Measurements from ENCODE around the gene KIFC1. TPM values are rescaled to one million over a fixed set of nuclear protein-coding genes. Genes with fewer than 3 reads are reported as not detected.
A peak's percentile ranks its signal among the peaks of the same experiment; 100 is the strongest.

KIFC1 gene
- total and polyA plus RNA-seq, 9 of the 15 experiments (the other 6 are each of a cell fraction or from before 2014, with no cell fraction given), result 1.3 to 95.2 (median 76.9) TPM

DNA sequence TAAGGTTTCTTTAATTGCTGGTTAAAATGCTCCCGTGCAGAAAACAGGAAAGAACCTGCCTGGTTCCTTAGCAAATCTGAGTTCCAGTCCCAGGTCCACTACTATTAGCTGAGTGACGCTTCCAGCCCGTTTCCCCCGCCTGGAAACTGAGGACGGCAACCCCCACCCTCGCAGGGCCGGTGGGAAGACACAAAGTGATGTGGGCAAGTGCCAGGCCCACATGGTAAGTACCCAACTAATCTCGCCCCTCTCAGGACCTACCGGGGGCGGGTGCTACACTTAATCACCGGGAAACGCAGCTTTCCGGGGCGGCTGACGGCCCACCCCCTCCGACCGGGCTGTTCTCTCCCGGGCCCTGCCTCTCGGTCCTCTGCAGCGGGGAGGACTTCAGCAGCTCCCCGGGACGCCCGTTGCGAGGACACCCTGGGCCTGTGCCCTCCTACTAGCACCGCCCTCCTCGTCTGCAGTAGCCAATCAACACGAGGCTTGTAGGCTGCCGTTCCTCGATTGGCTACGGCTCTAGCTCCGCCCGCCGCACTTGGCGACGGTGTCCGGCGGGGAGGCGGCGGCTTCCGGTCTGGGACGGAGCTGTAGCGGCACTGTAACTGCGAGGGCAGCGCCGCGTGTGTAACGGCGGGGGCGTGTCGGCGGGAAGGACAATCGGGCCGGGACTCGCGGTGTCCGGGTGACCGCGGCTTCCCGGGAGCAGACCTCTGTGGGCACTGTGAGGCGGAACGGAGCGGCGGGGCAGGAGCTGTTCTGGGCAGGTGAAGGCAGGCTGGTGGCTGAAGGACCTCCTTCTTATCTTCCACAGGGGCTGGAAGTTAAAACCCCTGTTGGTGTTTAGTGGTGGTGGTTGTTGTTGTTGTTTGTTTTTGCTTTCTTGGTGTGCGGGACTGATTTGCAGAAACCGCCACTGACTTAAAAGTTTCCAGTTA, 62.7 kb downstream of the KIFC1 start, which contains the start of gene ZBTB9 (continued):
- TF ChIP-seq ELF4 (CRISPR knock-in tag; IDR thresholded peaks at IDR 0.05), result 0 out of 2 replicates have a peak, but pooled peaks have one; percentile 35
- peak; percentile 58 for TF ChIP-seq SP2 (IDR thresholded peaks at IDR 0.05; ENCODE audit: extremely low read depth, low read depth, low read length, poor library complexity, severe bottlenecking)
- TF ChIP-seq, protein P1, sequence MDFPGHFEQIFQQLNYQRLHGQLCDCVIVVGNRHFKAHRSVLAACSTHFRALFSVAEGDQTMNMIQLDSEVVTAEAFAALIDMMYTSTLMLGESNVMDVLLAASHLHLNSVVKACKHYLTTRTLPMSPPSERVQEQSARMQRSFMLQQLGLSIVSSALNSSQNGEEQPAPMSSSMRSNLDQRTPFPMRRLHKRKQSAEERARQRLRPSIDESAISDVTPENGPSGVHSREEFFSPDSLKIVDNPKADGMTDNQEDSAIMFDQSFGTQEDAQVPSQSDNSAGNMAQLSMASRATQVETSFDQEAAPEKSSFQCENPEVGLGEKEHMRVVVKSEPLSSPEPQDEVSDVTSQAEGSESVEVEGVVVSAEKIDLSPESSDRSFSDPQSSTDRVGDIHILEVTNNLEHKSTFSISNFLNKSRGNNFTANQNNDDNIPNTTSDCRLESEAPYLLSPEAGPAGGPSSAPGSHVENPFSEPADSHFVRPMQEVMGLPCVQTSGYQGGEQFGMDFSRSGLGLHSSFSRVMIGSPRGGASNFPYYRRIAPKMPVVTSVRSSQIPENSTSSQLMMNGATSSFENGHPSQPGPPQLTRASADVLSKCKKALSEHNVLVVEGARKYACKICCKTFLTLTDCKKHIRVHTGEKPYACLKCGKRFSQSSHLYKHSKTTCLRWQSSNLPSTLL (IDR thresholded peaks at IDR 0.05), result no peak
- no peak for TF ChIP-seq PTTG1 (tag; IDR thresholded peaks at IDR 0.05; ENCODE audit: low read depth)
- TF ChIP-seq, protein P2, sequence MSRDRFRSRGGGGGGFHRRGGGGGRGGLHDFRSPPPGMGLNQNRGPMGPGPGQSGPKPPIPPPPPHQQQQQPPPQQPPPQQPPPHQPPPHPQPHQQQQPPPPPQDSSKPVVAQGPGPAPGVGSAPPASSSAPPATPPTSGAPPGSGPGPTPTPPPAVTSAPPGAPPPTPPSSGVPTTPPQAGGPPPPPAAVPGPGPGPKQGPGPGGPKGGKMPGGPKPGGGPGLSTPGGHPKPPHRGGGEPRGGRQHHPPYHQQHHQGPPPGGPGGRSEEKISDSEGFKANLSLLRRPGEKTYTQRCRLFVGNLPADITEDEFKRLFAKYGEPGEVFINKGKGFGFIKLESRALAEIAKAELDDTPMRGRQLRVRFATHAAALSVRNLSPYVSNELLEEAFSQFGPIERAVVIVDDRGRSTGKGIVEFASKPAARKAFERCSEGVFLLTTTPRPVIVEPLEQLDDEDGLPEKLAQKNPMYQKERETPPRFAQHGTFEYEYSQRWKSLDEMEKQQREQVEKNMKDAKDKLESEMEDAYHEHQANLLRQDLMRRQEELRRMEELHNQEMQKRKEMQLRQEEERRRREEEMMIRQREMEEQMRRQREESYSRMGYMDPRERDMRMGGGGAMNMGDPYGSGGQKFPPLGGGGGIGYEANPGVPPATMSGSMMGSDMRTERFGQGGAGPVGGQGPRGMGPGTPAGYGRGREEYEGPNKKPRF (IDR thresholded peaks at IDR 0.05; ENCODE audit: low read depth, low read length), result no peak
- no peak for TF ChIP-seq ZNF347 (CRISPR knock-in tag; IDR thresholded peaks at IDR 0.05; ENCODE audit: low read depth)
- TF ChIP-seq ARID2 (IDR thresholded peaks at IDR 0.05), result no peak
- no peak for TF ChIP-seq BRCA1 (IDR thresholded peaks at IDR 0.05)
- no peak; the same call in 1 of the 2 replicates for TF ChIP-seq BRCA1 (CRISPR knock-in tag; IDR thresholded peaks at IDR 0.05)
- no peak for TF ChIP-seq HNRNPUL1 (IDR thresholded peaks at IDR 0.05; ENCODE audit: low read length)
- TF ChIP-seq, protein P3, sequence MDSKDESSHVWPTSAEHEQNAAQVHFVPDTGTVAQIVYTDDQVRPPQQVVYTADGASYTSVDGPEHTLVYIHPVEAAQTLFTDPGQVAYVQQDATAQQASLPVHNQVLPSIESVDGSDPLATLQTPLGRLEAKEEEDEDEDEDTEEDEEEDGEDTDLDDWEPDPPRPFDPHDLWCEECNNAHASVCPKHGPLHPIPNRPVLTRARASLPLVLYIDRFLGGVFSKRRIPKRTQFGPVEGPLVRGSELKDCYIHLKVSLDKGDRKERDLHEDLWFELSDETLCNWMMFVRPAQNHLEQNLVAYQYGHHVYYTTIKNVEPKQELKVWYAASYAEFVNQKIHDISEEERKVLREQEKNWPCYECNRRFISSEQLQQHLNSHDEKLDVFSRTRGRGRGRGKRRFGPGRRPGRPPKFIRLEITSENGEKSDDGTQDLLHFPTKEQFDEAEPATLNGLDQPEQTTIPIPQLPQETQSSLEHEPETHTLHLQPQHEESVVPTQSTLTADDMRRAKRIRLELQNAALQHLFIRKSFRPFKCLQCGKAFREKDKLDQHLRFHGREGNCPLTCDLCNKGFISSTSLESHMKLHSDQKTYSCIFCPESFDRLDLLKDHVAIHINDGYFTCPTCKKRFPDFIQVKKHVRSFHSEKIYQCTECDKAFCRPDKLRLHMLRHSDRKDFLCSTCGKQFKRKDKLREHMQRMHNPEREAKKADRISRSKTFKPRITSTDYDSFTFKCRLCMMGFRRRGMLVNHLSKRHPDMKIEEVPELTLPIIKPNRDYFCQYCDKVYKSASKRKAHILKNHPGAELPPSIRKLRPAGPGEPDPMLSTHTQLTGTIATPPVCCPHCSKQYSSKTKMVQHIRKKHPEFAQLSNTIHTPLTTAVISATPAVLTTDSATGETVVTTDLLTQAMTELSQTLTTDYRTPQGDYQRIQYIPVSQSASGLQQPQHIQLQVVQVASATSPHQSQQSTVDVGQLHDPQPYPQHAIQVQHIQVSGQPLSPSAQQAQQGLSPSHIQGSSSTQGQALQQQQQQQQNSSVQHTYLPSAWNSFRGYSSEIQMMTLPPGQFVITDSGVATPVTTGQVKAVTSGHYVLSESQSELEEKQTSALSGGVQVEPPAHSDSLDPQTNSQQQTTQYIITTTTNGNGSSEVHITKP (IDR thresholded peaks at IDR 0.05; ENCODE audit: partially characterized antibody), result peak; percentile 25
- TF ChIP-seq, protein P4, sequence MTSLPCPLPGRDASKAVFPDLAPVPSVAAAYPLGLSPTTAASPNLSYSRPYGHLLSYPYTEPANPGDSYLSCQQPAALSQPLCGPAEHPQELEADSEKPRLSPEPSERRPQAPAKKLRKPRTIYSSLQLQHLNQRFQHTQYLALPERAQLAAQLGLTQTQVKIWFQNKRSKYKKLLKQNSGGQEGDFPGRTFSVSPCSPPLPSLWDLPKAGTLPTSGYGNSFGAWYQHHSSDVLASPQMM (CRISPR knock-in tag; IDR thresholded peaks at IDR 0.05), result no peak
- TF ChIP-seq, protein P5, sequence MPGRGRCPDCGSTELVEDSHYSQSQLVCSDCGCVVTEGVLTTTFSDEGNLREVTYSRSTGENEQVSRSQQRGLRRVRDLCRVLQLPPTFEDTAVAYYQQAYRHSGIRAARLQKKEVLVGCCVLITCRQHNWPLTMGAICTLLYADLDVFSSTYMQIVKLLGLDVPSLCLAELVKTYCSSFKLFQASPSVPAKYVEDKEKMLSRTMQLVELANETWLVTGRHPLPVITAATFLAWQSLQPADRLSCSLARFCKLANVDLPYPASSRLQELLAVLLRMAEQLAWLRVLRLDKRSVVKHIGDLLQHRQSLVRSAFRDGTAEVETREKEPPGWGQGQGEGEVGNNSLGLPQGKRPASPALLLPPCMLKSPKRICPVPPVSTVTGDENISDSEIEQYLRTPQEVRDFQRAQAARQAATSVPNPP (IDR thresholded peaks at IDR 0.05; ENCODE audit: borderline replicate concordance, insufficient read depth, insufficient read length), result no peak
- TF ChIP-seq, protein P6, sequence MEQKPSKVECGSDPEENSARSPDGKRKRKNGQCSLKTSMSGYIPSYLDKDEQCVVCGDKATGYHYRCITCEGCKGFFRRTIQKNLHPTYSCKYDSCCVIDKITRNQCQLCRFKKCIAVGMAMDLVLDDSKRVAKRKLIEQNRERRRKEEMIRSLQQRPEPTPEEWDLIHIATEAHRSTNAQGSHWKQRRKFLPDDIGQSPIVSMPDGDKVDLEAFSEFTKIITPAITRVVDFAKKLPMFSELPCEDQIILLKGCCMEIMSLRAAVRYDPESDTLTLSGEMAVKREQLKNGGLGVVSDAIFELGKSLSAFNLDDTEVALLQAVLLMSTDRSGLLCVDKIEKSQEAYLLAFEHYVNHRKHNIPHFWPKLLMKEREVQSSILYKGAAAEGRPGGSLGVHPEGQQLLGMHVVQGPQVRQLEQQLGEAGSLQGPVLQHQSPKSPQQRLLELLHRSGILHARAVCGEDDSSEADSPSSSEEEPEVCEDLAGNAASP (IDR thresholded peaks at IDR 0.05), result no peak
- TF ChIP-seq FOXK1 (CRISPR knock-in tag; IDR thresholded peaks at IDR 0.05; ENCODE audit: borderline replicate concordance), result peak; percentile 48; the same call in 1 of the 2 replicates
